KOPT-K1 (cell line): ENCODE results near the gene PCBP3.
A peak's percentile ranks its signal among the peaks of the same experiment; 100 is the strongest.
"Not testable (repeated sequence)": the region's sequence is repeated elsewhere in the genome, so short reads cannot be mapped to it uniquely, and the experiment has no call there.

Source experiments
- H3K27ac ChIP-seq: fragments of 200-600 bp; sonication (generic); 2 replicates; pipeline ENCODE4 v1.5.1; 2016; ENCODE audit warnings: antibody characterized with exemption, mild to moderate bottlenecking, low read depth, low read length; ENCODE audit not compliant: poor library complexity, severe bottlenecking
- H3K36me3 ChIP-seq: fragments of 200-600 bp; sonication (generic); 2 replicates; pipeline ENCODE4 v1.5.1; 2017; ENCODE audit warnings: antibody characterized with exemption, mild to moderate bottlenecking, low read length, moderate library complexity; ENCODE audit not compliant: insufficient read depth
- H3K9me3 ChIP-seq: fragments of 200-600 bp; sonication (generic); 2 replicates; pipeline ENCODE4 v1.5.1; 2017; ENCODE audit warnings: antibody characterized with exemption, low read length, mild to moderate bottlenecking; ENCODE audit not compliant: insufficient read depth, poor library complexity, severe bottlenecking

Gene PCBP3

GRCh38 chr21:45622416-45623097 is 21.0 kb upstream of the PCBP3 start:
- Histone ChIP-seq H3K27ac (no peak overlapping the region), H3K36me3 (no peaks in the 10 kb centered on the region), H3K9me3 (no peaks in the 10 kb centered on the region)

DNA sequence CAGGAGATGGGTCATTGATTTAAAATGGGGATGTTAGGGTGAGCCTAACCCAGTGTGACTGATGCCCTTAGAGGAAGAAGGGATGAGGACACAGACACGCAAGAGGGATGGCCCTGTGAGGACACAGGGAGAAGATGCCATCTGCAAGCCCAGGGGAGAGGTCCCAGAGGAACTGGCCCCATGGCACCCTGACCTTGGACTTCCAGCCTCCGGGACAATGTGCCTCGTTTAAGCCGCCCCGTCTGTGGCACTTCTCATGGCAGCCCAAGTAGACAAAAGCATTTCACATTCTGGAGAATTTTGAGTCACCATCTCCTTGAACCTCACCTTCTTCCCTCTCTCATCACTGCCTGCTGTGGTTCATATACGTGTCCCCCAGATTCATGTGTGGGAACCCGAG is 20.1 kb upstream of the PCBP3 start:
- no peaks in the 10 kb centered on the region for H3K9me3 ChIP-seq
- H3K27ac ChIP-seq, result no peak overlapping the region
- no peaks in the 10 kb centered on the region for H3K36me3 ChIP-seq

DNA sequence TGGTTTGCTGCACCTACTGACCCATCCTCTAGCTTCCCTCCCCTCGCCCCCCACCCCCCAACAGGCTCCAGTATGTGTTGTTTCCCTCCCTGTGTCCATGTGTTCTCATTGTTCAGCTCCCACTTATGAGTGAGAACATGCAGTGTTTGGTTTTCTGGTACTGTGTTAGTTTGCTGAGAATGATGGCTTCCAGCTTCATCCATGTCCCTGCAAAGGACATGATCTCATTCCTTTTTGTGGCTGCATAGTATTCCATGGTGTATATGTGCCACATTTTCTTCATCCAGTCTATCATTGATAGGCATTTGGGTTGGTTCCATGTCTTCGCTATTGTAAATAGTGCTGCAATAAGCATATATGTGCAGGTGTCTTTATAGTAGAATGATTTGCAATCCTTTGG is 17.4 kb upstream of the PCBP3 start:
- H3K9me3 ChIP-seq, result peaks cover 22% of the 10 kb centered on the region
- not testable (repeated sequence) for H3K36me3 ChIP-seq, H3K27ac ChIP-seq

- H3K36me3 ChIP-seq, result no peaks in the 10 kb centered on the region
- peaks cover 41% of the 10 kb centered on the region for H3K9me3 ChIP-seq
- H3K27ac ChIP-seq, result no peak overlapping the region
These were observed 14.2 kb upstream of the PCBP3 start for GRCh38 chr21:45629046-45629981.

DNA sequence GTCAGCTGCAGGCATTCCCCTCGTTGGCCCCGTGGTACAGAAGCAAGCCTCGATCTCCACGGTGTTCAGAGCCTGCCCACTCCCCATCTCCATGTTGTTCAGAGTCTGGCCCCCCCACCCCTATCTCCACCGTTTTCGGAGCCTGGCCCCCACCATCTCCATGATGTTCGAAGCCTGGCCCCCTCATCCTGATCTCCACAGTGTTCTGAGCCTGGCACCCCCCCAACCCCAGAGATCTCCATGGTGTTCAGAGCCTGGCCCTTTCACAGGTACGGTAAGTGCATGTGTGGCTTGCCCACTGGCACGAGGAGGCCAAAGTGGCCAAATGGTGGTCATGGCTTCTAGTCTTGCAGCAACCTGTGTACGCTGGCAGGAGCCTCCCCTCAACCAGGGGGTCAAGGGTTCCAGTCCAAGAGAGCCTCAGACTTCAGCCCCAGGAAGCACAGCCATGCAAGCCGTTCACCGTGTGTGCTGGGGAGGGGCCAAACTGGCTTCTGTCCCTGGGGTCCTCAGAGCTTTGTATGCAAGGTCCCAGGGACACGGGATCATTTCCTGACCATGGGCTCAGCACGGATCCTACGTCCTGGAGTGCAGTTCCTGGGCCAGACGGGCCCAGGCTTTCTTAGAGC is 13.3 kb upstream of the PCBP3 start:
- H3K9me3 ChIP-seq, result peaks cover 41% of the 10 kb centered on the region
- no peak overlapping the region for H3K27ac ChIP-seq
- no peaks in the 10 kb centered on the region for H3K36me3 ChIP-seq

DNA sequence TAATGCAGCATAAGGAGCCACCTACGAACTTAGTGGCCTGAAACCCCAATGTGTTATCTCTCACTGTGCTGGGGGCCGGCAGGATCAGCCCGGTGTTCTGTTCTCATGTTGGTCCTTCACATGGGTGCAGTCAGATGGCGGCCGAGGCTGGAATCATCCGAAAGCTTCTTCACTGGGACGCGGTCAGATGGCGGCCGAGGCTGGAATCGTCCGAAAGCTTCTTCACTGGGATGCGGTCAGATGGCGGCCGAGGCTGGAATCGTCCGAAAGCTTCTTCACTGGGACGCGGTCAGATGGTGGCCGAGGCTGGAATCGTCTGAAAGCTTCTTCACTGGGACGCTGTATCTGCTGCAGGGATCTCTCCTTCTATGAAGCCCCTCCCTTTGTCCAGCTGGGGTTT is 12.6 kb upstream of the PCBP3 start:
- no peak overlapping the region for H3K27ac ChIP-seq
- peaks cover 41% of the 10 kb centered on the region for H3K9me3 ChIP-seq
- no peaks in the 10 kb centered on the region for H3K36me3 ChIP-seq

DNA sequence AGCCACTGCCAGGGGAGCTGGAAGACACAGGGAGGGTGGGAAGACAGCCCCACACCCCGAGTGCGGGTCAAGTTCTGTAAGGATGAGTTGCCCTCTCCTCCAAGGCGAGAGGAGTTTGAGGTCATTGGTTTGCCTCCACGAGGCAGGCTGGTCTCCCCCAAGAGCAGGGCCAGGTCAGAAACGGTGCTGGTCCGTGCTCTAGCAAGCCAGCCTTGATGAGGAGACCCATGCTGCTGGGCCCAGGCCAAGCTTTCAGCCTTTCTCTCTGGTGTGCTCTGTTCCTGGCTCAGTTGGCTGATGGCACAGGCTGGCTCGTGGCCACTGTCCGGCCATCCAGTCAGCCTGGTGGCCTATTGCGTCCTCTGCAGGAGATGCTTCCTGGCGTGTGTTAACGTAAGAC is 12.0 kb upstream of the PCBP3 start:
- H3K9me3 ChIP-seq, result peaks cover 41% of the 10 kb centered on the region
- H3K27ac ChIP-seq, result peak overlapping the region; percentile 47
- H3K36me3 ChIP-seq, result no peaks in the 10 kb centered on the region

- H3K9me3 ChIP-seq, result peaks cover 41% of the 10 kb centered on the region
- peak overlapping the region; percentile 47 for H3K27ac ChIP-seq
- H3K36me3 ChIP-seq, result no peaks in the 10 kb centered on the region
These were observed 11.4 kb upstream of the PCBP3 start for GRCh38 chr21:45632160-45632559.

DNA sequence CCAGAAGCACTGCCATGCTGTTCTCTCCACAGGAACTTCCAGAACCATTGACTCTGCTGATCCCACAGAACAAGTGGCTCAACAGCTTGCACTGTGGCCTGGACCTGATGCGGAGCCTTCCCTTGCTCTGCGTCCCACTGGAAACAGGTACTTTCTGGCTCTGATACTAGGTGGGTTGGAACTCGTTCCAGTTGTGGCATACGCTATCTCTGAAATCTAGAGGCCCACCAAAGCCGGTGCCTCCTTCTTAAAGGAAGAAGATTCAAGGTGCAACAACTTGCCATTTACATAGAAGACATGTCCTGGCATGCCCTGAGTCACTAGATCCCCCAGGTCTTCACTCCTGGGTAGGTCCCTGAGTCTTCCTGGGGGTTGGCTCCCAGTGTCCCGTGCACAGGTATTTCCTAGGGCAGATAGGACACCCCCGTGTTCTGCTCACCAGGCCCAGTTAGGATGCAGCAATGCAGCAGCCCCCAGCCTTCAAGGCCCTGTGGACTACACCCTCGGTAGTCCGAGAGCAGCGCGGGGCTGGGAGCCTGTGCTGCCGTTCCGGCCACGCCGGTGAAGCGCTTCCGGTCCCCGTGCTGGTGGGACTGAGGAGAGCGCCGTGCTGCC is 10.8 kb upstream of the PCBP3 start:
- Histone ChIP-seq H3K36me3 (no peaks in the 10 kb centered on the region), H3K9me3 (peaks cover 41% of the 10 kb centered on the region), H3K27ac (peak overlapping the region; percentile 47)

DNA sequence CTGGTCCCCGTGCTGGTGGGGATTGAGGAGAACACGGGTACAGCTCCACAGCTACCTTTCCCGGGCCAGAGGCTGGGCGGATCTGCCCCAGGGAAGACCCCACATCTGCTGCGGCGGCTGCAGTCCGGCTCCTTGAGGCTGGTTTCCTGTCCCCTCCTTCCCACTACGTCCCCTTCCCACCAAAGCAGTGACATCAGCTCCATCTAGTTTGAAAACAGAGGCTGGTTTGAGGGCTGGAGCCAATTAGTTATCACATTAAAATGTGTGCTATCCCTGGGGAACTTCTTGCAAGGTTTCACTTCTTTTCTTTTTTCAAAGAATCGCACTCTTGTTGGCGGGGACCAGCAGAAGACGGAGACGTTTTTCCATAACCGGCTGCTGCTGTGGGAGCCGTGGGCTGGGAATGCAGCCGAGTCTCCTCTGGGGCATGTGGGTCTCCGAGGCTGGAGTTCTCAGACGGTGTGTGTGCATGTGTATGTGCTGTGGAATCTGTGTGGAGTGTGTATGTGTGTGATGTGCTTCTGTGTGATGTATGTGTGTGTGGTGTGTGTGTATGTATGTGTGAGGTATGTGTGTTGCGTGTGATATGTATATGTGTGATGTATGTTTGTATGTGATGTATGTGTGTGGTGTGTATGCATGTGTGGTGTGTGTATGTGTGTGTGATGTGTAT is 8.9 kb upstream of the PCBP3 start:
- Histone ChIP-seq H3K36me3 (no peaks in the 10 kb centered on the region), H3K27ac (peak overlapping the region; percentile 64)

GRCh38 chr21:45635271-45636151 is 8.0 kb upstream of the PCBP3 start:
- Histone ChIP-seq H3K27ac (no peak overlapping the region), H3K9me3 (peaks cover 24% of the 10 kb centered on the region)

More for the DNA sequence above, 8.9 kb upstream of the PCBP3 start:
- peaks cover 33% of the 10 kb centered on the region for H3K9me3 ChIP-seq

GRCh38 chr21:45636459-45636858 is 7.1 kb upstream of the PCBP3 start:
- H3K36me3 ChIP-seq, result no peaks in the 10 kb centered on the region
- no peak overlapping the region for H3K27ac ChIP-seq
- H3K9me3 ChIP-seq, result peaks cover 15% of the 10 kb centered on the region

More at GRCh38 chr21:45635271-45636151, 8.0 kb upstream of the PCBP3 start:
- no peaks in the 10 kb centered on the region for H3K36me3 ChIP-seq

DNA sequence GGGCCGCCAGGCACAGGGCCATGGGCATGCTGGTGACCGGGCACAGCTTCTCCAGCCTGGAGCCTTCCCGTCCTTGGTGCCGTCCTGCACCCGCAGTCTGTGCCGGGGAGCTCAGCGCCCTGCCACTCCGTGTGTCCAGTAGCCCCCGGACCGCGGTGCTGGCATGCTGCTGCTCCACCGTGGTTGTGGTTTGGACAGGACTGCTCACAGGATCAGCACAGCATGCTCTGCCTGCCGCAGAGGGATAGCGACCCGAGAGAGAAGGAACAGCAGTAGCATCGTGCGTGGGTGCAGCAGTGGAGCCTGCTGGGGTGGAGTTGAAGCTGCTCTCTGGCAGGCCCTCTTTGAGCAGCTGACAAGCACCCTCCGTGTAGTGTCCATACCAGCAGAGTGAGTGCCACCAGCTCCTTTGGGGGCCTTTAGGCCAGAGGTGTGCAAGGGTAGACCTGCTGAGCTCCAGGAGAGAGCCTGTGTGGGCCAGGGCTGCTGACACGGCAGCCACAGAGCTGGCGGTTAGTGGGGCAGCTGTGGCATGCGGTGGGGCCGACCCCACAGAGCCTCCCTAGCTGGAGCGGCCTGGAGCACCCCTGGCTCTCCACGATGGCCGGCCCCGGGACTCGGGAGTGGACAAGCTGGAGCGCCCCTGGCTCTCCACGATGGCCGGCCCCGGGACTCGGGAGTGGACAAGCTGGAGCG is 6.4 kb upstream of the PCBP3 start:
- no peak overlapping the region for H3K27ac ChIP-seq
- peaks cover 9% of the 10 kb centered on the region for H3K9me3 ChIP-seq
- H3K36me3 ChIP-seq, result no peaks in the 10 kb centered on the region
